DND-41 (cell line): Measurements from ENCODE around the gene NPFFR2.

Experiments
- ATAC-seq: fragments of 200-7000 bp; cut with Tn5 transposase; 3 replicates; pipeline ENCODE4 v1.9.1; 2021; ENCODE audit warnings: low read depth; ENCODE audit not compliant: insufficient read depth
- DNase-seq: peaks from one replicate; pipeline ENCODE4 v3.0.0-alpha.2; 2020
- H2AFZ ChIP-seq: 2 replicates; pipeline ENCODE4 v1.6.0; 2012; ENCODE audit warnings: low read depth, low read length
- H3K27ac ChIP-seq: 2 replicates; pipeline ENCODE4 v1.5.1; 2012; ENCODE audit warnings: low read length, inconsistent platforms
- H3K27me3 ChIP-seq: fragments of 200-600 bp; sonication (generic); 2 replicates; pipeline ENCODE4 v1.6.0; 2012; ENCODE audit warnings: low read length, mild to moderate bottlenecking, inconsistent platforms; ENCODE audit not compliant: insufficient read depth, poor library complexity
- H3K36me3 ChIP-seq: 2 replicates; pipeline ENCODE4 v1.5.1; 2012; ENCODE audit warnings: low read length, inconsistent platforms; ENCODE audit not compliant: insufficient read depth
- H3K4me1 ChIP-seq: 2 replicates; pipeline ENCODE4 v1.5.1; 2012; ENCODE audit warnings: mild to moderate bottlenecking, low read length; ENCODE audit not compliant: insufficient read depth
- H3K4me2 ChIP-seq: 2 replicates; pipeline ENCODE4 v1.6.0; 2012; ENCODE audit warnings: mild to moderate bottlenecking, moderate library complexity, low read length, inconsistent platforms; ENCODE audit not compliant: insufficient read depth
- H3K4me3 ChIP-seq, 2 experiments: fragments of 200-600 bp in 1 of 2; shearing (Covaris generic) in 1 of 2; 2 replicates each; pipeline ENCODE4 v1.5.1; 2012 to 2016; ENCODE audit warnings: inconsistent platforms in 2 of 2, low read length in 2 of 2, mild to moderate bottlenecking in 2 of 2, low read depth in 1 of 2, moderate library complexity in 1 of 2
- H3K79me2 ChIP-seq: 2 replicates; pipeline ENCODE4 v1.6.0; 2012; ENCODE audit warnings: low read length, inconsistent platforms; ENCODE audit not compliant: insufficient read depth
- H3K9ac ChIP-seq: 2 replicates; pipeline ENCODE4 v1.6.0; 2012; ENCODE audit warnings: low read depth, mild to moderate bottlenecking, inconsistent platforms, low read length, moderate library complexity
- H3K9me3 ChIP-seq: 2 replicates; pipeline ENCODE4 v1.5.1; 2012; ENCODE audit warnings: low read length, moderate library complexity, mild to moderate bottlenecking, inconsistent platforms; ENCODE audit not compliant: insufficient read depth, severe bottlenecking
- H4K20me1 ChIP-seq: 2 replicates; pipeline ENCODE4 v1.6.0; 2012; ENCODE audit warnings: low read length; ENCODE audit not compliant: insufficient read depth
- CTCF ChIP-seq: IDR thresholded peaks from 2 replicates; pipeline ENCODE4 v1.5.1; 2012; ENCODE audit warnings: borderline replicate concordance, low read length, moderate library complexity, mild to moderate bottlenecking; ENCODE audit not compliant: poor library complexity, severe bottlenecking; ENCODE audit errors: extremely low read depth
- EZH2 ChIP-seq: IDR thresholded peaks from 3 replicates; pipeline ENCODE4 v1.6.1; 2012; ENCODE audit warnings: borderline replicate concordance, low read depth, mild to moderate bottlenecking, moderate library complexity, low read length, inconsistent platforms; ENCODE audit not compliant: severe bottlenecking

The NPFFR2 gene

GRCh38 chr4:72109364-72109763, 77.6 kb downstream of the NPFFR2 start:
- no peaks in the 10 kb centered on the region for H3K79me2 ChIP-seq
- H3K36me3 ChIP-seq, result no peaks in the 10 kb centered on the region
- no peak overlapping the region for H2AFZ ChIP-seq
- TF ChIP-seq EZH2 (no peak), CTCF (no peak)
- no peaks in the 10 kb centered on the region for H4K20me1 ChIP-seq
- no peak overlapping the region for H3K4me3 ChIP-seq
- ATAC-seq (no peak), DNase-seq (no peak)
- peaks cover 2% of the 10 kb centered on the region for H3K27me3 ChIP-seq
- H3K9ac ChIP-seq, result no peak overlapping the region
- H3K27ac ChIP-seq, result no peak overlapping the region
- H3K4me1 ChIP-seq, result no peaks in the 10 kb centered on the region
- no peaks in the 10 kb centered on the region for H3K9me3 ChIP-seq
- no peak overlapping the region for H3K4me2 ChIP-seq

- Histone ChIP-seq H3K27me3 (peaks cover 2% of the 10 kb centered on the region), H3K27ac (no peak overlapping the region), H3K9me3 (no peaks in the 10 kb centered on the region), H3K4me2 (no peak overlapping the region), H3K36me3 (no peaks in the 10 kb centered on the region), H3K9ac (no peak overlapping the region), H3K79me2 (no peaks in the 10 kb centered on the region), H2AFZ (no peak overlapping the region), H4K20me1 (no peaks in the 10 kb centered on the region), H3K4me3 (no peak overlapping the region), H3K4me1 (no peaks in the 10 kb centered on the region)
- TF ChIP-seq EZH2, result no peak
- TF ChIP-seq CTCF, result no peak
- DNase-seq (no peak), ATAC-seq (no peak)
Measured at GRCh38 chr4:72109959-72110497, 78.2 kb downstream of the NPFFR2 start.

GRCh38 chr4:72110886-72111285, 79.1 kb downstream of the NPFFR2 start:
- Histone ChIP-seq H3K27me3 (peaks cover 2% of the 10 kb centered on the region), H3K36me3 (no peaks in the 10 kb centered on the region), H3K79me2 (no peaks in the 10 kb centered on the region), H3K4me2 (no peak overlapping the region), H3K9me3 (no peaks in the 10 kb centered on the region), H3K4me3 (no peak overlapping the region), H3K27ac (no peak overlapping the region), H3K4me1 (no peaks in the 10 kb centered on the region), H3K9ac (no peak overlapping the region), H2AFZ (no peak overlapping the region), H4K20me1 (no peaks in the 10 kb centered on the region)
- no peak for DNase-seq
- no peak for ATAC-seq
- TF ChIP-seq CTCF, result no peak
- TF ChIP-seq EZH2, result no peak

- no peaks in the 10 kb centered on the region for H3K9me3 ChIP-seq
- DNase-seq, result no peak
- H3K27me3 ChIP-seq, result no peaks in the 10 kb centered on the region
- no peak overlapping the region for H3K4me3 ChIP-seq
- H3K4me2 ChIP-seq, result no peak overlapping the region
- no peak for TF ChIP-seq EZH2
- no peak for TF ChIP-seq CTCF
- no peak overlapping the region for H2AFZ ChIP-seq
- ATAC-seq, result no peak
- no peaks in the 10 kb centered on the region for H4K20me1 ChIP-seq
- no peak overlapping the region for H3K27ac ChIP-seq
- H3K79me2 ChIP-seq, result no peaks in the 10 kb centered on the region
- H3K36me3 ChIP-seq, result no peaks in the 10 kb centered on the region
- no peaks in the 10 kb centered on the region for H3K4me1 ChIP-seq
- no peak overlapping the region for H3K9ac ChIP-seq
Measured at GRCh38 chr4:72111863-72112262, 80.1 kb downstream of the NPFFR2 start.
